HepG2 (cell line): ENCODE results near the gene DSTN. TPM values are rescaled to one million over a fixed set of nuclear protein-coding genes. Genes with fewer than 3 reads are reported as not detected.
A peak's percentile ranks its signal among the peaks of the same experiment; 100 is the strongest.

Experiments used
- AFF4 ChIP-seq: sonication (generic); formaldehyde crosslinking; IDR thresholded peaks from 2 replicates; pipeline ENCODE4 v1.4.0; 2020; ENCODE audit warnings: missing genetic modification reagents
- ETV5 ChIP-seq: IDR thresholded peaks from 2 replicates; pipeline ENCODE4 v1.6.1; 2018; ENCODE audit warnings: missing biosample characterization, missing genetic modification reagents, inconsistent platforms, borderline replicate concordance
- KDM1A ChIP-seq: IDR thresholded peaks from 2 replicates; pipeline ENCODE4 v1.6.1; 2016; ENCODE audit warnings: missing compliant biosample characterization
- KDM5B ChIP-seq: sonication (generic); formaldehyde crosslinking; IDR thresholded peaks from 2 replicates; pipeline ENCODE4 v1.4.0; 2020; ENCODE audit warnings: missing genetic modification reagents, mild to moderate bottlenecking, borderline replicate concordance
- MIER3 ChIP-seq: IDR thresholded peaks from 2 replicates; pipeline ENCODE4 v1.6.1; 2016; ENCODE audit warnings: missing compliant biosample characterization, borderline replicate concordance
- RNF2 ChIP-seq: fragments of 450-650 bp; conservative IDR thresholded peaks from 2 replicates; pipeline ENCODE4 v1.6.1; 2016; ENCODE audit warnings: low read depth
- SNAI1 ChIP-seq: sonication (generic); formaldehyde crosslinking; IDR thresholded peaks from 2 replicates; pipeline ENCODE4 v1.5.0; 2020; ENCODE audit warnings: mild to moderate bottlenecking, missing genetic modification reagents, borderline replicate concordance
- TSC22D2 ChIP-seq: sonication (generic); formaldehyde crosslinking; IDR thresholded peaks from 2 replicates; pipeline ENCODE4 v1.5.1; 2020; ENCODE audit warnings: missing genetic modification reagents, mild to moderate bottlenecking, borderline replicate concordance
- ZBTB40 ChIP-seq, 2 experiments: fragments of 450-650 bp in 1 of 2; sonication (generic) in 1 of 2; formaldehyde crosslinking in 1 of 2; IDR thresholded peaks; 2 replicates each; pipeline versions ENCODE4 v1.6.1 to v1.8.0; 2016 to 2022; ENCODE audit warnings: antibody characterized with exemption in 1 of 2, mild to moderate bottlenecking in 1 of 2, missing genetic modification reagents in 1 of 2
- ZNF281 ChIP-seq: sonication (generic); formaldehyde crosslinking; IDR thresholded peaks from 2 replicates; pipeline ENCODE4 v1.4.0; 2020; ENCODE audit warnings: missing genetic modification reagents, borderline replicate concordance
- ZNF512 ChIP-seq: sonication (generic); formaldehyde crosslinking; IDR thresholded peaks from 2 replicates; pipeline ENCODE4 v1.4.0; 2020; ENCODE audit warnings: mild to moderate bottlenecking, missing genetic modification reagents
- polyA plus RNA-seq, 8 experiments: library from polyadenylated mRNA; depleted of rRNA in 3 of 8; stranded (reverse) in 7 of 8; unstranded in 1 of 8; fragments of >200 nt; fragmentation: Illumina TruSeq in 4 of 8; extraction: Trizol in 4 of 8; gene quantifications; 2 replicates each; pipeline versions ENCODE4 v1.2.1 to v1.2.3, GENCODE V29; 2011 to 2016; ENCODE audit warnings: low read depth in 4 of 8, missing spikeins in 1 of 8, mixed read lengths in 1 of 8; ENCODE audit not compliant: insufficient read depth in 1 of 8
- total RNA-seq, 5 experiments: library from RNA; depleted of rRNA; stranded (reverse); fragments of >200 nt; fragmentation: Illumina TruSeq; extraction: Trizol; gene quantifications; 2 replicates each; pipeline ENCODE4 v1.2.3, GENCODE V29; 2016; ENCODE audit warnings: low read depth in 1 of 5

DSTN gene
- total and polyA plus RNA-seq, 2 of the 13 experiments (the other 11 are each of a cell fraction or from before 2014, with no cell fraction given) = 27.6 to 106 TPM

GRCh38 chr20:17605131-17605660 lies 35.3 kb downstream of the DSTN start (continued):
- TF ChIP-seq ETV5 (CRISPR knock-in tag) (peak; percentile 62; the same call in 1 of the 2 replicates), RNF2 (no peak), ZBTB40 (IDR thresholded peaks at IDR 0.05) (no peak), ZBTB40 (CRISPR knock-in tag; IDR thresholded peaks at IDR 0.05) (peak; percentile 65), MIER3 (peak; percentile 86; the same call in 1 of the 2 replicates), KDM5B (CRISPR knock-in tag) (no peak), ZNF512 (CRISPR knock-in tag) (no peak), AFF4 (CRISPR knock-in tag) (no peak), TSC22D2 (CRISPR knock-in tag) (no peak), KDM1A (CRISPR knock-in tag) (peak; percentile 95), SNAI1 (CRISPR knock-in tag) (no peak), ZNF281 (CRISPR knock-in tag) (peak; percentile 20; the same call in 1 of the 2 replicates)
